ENCODE results near the gene LRRK1.

Gene LRRK1

DNA sequence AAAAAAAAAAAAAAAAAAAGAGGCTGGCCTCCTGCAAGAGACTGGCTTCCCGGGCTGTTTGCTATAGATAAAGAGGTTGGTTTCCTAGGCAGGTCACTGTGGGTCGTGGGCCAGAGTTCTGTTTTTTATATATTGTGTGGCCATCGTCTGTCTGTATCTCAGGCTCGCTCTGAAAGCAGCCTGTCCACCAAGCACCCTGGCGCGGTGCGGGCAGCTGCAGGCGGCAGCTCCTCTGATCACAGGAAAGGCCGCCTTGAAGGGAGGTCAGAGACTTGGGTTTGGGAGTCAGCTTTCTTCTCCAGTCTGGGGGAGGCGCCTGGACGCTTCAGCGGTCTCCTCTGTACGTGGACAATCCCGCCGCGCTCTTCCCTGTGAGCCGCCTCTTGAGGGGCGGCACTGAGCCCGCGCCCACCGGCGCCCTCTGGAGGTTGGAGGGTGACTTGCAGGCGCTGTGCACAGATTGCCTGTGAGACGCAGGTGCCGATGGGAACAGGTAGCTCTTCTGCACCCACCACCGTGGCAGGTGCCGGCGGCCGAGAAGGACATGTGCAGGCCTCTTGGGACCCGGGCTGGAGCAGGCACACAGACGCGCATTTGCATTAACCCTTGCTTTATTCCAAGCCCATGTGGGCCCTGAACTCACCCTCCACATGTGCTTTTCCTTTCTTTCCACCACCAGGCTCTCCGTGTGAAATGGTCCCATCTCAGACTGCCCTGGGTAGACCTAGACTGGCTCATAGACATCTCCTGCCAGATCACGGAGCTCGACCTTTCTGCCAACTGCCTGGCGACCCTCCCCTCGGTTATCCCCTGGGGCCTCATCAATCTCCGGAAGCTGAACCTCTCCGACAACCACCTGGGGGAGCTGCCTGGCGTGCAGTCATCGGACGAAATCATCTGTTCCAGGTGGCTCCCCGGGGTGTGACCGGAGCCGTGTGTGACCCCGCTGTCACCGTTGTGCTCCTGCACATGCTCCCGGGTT lies 89.3 kb downstream of the LRRK1 start:
- DNase-seq = peak; percentile 91

DNA sequence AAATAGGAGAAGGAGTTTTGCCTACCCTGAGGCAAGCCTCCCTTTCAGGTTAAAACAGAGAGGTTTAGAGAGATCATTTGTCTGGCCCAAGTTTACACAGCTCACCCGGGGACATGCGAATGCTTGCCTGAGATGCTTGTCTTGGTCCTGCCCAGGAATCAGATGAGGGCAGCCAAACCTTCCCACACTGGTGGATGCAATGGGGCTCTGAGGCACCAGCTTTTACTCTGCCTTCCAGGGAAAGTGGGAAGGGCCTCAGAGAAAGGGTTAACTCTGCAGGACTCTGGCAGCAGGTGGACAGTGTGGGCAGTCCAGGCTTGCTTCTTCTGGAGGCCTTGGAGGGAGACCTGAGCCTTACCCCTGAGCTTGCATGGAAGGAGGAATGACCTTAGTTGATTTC lies 90.0 kb downstream of the LRRK1 start:
- DNase-seq = no peak

DNA sequence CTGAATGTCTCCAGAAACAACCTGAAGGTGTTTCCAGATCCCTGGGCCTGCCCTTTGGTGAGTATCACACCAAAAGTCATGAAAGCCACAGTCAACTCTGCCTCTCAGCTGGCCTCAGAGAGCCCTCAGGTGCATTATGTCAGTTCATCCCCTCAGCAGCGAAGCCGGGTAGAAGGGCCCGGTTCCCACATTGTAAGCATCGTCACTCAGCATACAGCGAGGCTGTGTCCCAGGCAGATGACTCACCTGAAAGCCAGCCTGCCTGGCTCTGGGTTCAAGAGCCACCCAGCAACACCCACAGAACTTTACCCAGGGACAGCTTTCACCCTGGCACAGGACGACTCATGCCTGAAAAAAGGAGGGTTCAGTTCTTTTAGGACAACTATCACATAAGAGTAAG lies 91.6 kb downstream of the LRRK1 start:
- no peak for DNase-seq

DNA sequence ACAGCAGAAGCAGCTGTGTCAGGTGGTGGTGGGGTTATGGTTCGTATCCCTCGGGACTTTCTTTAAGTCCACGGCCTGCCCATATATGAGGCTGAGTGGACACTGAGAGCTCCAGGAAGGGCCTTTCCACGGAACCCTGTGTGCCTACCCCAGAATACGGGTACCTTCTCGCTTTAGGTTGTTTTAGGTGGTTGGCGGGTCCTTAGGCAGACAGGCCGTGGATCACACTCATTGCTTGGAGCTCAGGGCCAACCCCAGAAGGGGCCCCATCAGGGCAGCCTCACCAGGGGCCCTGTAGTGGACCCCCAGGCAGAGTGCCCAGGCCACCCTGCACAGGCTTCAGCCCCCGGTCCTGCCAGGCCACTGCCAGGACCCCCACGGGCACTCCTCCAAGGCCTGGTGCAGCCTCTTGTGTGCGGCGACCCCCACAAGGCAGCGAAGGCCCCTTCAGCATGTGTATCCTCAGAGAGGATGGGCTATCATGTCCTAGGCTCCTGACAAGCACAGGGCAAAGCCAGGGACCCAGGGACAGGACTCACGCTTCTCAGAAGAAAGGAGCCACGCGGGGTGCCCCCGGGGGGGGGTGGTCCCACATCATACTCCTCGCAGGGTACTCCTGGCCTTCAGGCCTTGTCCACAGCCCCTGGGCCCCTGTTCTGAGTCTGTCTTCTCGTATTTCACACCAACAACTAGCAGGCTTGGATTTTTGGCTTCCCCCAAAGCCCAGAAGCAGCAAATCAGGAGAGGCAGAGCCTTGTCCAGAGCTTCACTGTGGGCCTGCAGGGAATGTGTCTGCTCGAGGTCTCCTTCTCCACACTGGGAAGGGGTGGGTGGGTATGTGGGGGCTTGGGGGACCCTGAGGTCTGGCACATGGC lies 93.4 kb downstream of the LRRK1 start:
- DNase-seq = no peak

DNA sequence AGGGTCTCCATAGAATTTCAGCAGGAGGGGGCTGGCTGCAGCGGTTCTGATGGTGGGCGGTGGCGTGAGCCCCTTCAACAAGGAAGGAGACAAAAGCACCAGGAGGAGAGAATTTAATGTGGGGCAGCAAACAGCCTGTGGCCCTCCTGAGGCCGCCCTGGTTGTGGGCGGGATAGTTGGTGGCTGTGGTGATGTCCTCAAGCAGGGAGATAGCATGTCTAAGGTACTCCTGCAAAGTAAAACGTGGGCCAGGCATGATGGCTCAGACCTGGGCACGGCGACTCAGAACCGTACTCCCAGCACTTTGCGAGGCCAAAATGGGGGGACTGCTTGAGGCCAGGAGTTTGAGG lies 94.0 kb downstream of the LRRK1 start:
- no peak for DNase-seq

DNA sequence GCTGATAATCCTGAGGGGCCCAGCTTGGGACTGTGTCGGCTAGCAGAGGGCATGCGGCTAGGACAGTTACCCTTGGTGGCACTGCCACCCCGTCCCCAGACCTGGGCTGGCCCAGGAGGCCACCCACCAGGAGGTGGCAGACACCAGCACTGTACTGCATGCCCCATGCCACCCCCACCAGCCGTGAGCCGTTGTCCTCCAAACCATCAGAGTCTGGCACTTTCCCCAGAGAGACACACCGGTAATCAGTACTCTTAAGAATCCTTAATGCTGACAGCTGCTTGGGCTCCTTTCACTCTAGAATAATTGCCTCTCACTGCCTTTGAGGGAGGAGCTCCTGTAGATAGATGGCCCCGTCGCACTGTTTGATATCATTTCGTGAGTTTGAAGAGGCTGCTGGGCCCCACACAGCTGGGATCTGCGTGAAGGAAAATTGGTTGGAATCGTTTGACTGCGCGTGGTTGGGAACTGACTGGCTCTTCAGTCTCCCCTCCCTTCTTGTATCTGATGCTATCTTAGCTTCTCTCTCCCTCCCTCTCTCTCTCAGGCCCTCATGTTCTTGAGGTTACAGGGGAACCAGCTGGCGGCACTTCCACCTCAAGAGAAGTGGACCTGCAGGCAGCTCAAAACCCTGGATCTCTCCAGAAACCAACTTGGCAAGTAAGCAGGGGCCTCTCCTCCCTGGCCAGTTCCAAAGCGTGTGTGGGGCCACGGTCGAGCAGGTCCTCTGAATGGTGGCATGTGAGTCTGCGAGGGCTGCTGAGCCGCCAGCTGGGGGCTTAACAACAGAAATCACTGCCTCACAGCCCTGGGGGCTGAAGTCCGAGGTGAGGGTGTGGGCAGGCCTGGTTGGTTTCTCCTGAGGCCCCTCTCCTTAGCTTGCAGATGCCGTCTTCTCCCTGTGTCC lies 94.9 kb downstream of the LRRK1 start:
- no peak for DNase-seq

DNA sequence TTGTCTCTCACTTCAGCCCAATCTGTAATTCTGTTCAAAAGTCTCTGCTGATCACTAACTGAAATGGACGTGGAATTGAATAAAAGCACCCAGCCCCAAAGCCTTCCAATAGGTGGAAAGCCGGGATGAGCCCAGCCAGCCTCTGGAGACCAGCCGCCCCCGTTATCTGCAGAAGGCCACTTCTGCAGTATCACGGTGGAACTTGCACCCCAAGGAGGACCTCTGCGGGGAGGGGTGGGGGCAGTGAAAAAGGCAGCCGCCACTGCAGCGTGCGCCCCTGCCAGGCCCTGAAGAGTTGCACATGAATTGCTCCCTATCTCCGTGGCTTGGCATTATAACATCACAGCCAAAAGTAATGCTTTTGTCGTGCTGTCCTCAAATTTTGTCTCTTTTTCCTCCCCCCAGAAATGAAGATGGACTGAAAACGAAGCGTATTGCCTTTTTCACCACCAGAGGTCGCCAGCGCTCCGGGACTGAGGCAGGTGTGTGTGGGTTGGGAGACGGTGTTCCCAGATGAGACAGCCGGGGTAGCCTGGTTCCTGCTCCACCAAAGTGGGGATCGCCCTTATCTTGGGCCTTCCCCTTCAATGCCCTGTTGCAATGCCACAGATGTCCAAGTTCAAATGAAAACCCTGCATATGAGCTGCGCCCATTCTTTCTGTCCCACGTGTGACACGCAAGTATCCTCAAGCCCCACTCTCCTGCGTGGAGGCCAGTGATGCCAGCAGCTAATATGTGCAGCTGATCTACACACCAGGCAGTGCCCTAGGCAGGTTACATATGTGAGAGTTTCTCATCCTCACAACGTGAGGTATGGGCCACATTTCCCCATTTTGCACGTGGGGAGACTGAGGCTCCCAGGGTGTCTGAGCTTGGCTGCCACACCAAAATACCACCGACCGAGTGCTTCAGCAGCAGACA lies 96.0 kb downstream of the LRRK1 start:
- DNase-seq = peak; percentile 82

DNA sequence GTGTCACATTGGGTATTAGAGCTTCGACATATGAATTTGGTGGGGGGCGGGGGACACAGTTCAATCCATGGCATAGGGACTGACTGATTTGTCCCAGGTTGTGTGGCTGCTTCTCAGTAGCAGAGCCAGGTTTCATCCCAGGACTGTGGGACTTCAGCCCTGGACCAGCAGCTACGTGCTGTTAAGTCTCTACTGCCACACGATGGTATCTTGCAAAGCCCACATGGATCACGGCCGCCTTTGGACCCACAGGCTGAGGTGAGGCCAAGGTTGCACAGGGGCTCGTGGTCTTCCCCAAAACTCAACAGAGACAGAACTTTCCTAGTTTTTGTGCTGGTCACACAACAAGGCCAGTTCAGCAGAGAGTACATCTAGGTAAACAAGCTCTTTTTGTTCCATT lies 97.4 kb downstream of the LRRK1 start:
- no peak for DNase-seq

DNA sequence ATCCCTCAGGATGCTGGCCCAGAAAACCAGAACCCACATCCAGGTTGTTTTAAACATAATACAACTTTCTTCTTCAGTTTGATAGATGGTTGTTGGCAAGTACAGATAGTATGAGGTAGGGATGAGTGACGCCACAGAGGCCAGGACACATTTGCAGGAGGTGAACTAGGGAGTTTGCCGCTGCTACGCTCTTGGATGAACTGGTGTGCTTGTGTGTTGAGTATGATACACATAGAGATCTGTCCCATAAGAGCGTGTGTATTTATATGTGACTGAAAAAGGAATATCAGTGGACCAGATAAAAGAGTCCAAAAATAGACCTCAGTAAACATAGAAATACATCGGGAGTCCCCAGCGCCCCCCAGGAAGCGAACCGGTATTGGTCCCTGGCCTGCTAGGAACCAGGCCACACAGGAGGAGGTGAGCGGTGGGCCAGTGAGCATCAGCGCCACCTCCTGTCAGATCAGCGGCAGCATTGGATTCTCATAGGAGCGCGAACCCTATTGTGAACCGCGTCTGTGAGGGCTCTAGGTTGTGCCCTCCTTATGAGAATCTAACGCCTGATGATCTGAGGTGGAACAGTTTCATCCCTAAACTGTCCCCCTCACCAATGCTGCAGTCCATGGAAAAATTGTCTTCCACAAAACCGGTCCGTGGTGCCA lies 98.1 kb downstream of the LRRK1 start:
- peak; percentile 19 for DNase-seq

DNA sequence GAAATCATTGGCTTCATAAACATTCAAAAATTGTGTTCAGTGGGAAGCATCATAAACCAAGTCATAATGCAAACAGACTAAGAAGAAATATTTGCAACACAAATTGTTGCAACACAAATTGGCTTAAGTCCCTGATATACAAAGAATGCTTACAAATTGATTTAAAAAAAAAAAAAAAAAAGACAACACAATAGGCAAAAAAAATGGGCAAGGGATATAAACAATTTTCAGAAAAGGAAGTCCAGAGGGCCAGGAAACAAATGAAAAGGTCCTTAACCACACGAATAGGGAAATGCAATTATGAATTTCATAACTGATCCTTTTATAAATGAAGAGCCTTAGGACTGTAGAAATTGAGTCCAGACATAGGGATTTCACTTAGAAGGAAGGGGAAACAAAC lies 98.9 kb downstream of the LRRK1 start:
- DNase-seq = no peak

DNA sequence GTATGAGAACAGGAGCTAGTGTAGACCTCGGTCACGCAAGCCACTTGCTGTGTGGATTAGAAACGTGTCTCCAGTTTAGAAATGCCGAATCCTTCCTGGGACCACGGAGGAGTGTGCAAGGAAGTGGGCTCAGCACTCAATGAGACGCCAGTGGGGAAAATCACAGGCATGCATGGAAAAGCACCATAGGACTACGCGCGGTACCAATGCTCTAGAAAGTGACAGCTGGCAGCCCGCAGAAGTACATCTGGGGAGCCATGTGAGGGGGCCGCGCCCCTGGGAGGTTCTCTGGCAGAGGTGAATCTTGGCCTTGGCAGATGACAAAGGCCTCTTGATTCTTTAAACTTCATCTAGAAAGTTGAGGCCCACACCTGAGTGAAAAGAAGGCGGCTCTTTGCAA lies 99.3 kb downstream of the LRRK1 start:
- DNase-seq = no peak

DNA sequence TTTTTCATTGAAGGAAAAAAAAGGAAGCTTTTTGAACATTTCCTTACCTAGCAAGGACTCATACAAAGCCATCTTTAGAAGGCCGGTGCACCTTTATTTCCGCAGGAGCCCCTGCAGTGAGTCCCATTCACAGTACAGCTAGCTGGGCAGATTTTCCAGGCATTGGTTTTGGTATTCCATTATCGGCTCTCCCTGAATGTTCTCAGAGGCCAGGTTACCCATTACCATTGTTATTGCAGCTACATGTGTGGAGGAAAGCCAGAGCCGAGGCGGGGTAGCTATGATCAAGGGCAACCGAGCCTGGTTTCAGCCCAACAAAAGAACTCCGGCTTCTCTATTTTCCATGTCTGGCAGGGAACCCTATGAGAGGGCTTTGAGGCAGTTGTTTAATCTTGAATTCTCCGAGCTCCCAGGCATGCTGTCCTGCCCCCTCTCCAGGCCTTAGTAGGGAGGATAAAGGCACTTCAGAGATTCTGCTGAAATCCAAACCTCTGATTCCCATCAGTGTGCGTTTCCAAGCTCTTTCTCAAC lies 100.3 kb downstream of the LRRK1 start:
- DNase-seq = no peak

DNA sequence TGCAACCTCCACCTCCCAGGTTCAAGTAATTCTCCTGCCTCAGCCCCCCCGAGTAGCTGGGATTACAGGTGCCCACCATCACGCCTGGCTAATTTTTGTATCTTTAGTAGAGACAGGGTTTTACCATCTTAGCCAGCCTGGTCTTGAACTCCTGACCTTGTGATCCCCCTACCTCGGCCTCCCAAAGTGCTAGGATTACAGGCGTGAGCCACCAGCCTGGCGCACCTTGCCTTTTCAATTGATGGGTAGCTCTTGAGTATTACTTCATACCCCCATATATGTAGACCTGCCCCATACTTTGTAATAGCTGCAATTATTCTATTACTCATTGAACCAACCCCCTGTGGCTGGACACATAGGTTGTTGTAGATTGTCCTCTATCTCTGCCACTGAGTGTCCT lies 101.3 kb downstream of the LRRK1 start:
- no peak for DNase-seq

DNA sequence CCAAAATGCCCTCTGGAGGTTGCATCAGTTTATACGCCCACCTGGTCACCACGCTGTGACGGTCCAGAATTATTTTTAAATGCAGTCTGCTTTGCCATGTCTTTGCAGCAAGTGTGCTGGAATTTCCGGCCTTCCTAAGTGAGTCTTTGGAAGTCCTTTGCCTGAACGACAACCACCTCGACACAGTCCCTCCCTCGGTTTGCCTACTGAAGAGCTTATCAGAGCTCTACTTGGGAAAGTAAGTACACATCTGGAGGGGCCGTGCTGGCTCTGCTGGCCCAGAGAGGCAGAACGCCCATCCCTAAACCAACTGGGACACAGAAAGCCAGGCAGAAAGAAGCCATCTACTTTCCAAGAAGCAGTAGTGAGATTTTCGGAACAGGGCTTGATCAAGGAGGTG lies 101.8 kb downstream of the LRRK1 start:
- DNase-seq = no peak

DNA sequence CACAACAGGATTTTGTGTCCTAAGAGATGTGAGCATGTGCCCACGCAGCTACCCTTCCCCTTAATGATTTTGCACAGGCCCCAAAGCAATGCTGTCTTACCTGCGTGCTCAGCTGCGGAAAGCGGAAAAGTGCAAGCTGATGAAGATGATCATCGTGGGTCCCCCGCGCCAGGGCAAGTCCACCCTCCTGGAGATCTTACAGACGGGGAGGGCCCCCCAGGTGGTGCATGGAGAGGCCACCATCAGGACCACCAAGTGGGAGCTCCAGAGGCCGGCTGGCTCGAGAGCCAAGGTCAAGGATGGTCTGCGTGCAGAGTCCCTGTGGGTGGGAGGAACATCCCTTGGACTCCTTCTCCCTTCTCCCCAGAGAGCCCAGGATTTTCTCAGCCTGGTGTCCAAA lies 103.1 kb downstream of the LRRK1 start:
- no peak for DNase-seq

DNA sequence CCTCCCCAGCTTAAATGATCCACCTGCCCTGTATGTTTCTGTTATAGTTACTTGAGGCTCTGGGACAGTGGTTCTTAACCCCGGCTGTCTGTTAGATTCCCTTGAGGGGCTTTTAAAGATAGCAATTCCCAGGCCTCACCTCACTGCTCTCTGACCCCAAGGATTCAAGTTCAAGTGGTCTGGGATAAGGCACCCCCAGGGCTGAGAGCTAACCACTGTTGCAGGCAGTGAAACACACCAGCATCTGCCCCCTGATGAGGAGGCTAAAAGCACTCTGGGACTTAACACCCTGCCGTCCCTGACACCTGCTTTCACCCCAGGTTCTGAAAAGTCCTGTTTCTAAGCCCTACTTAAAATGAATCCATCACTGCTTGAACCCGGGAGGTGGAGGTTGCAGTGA lies 103.7 kb downstream of the LRRK1 start:
- DNase-seq = no peak

DNA sequence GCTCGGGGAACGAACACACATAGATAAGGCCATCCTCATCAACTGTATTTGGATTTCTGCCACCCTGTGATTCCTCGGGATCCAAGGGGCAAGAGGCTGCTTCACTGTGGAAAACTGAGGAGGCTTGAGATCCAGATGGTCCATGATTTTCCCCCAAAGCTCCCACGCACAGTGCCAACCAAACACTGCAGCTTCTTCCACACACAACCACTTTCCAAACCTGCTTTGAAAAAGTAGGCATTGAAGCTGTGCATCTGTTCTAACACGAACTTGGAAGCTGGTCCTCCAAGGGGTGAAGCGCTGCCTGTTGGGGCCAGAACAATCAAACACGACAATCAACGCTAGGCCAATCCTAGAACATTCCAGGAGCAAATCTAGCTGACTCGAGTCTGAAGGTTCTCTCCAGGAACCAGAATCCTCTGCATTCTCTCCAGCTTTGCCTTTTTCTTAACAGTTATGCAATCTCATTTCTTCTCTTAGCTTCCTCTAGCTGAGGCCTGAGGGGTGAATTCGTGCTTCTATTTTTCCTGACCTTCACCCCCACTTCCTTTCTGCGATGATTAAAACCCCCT lies 104.4 kb downstream of the LRRK1 start:
- DNase-seq = no peak

DNA sequence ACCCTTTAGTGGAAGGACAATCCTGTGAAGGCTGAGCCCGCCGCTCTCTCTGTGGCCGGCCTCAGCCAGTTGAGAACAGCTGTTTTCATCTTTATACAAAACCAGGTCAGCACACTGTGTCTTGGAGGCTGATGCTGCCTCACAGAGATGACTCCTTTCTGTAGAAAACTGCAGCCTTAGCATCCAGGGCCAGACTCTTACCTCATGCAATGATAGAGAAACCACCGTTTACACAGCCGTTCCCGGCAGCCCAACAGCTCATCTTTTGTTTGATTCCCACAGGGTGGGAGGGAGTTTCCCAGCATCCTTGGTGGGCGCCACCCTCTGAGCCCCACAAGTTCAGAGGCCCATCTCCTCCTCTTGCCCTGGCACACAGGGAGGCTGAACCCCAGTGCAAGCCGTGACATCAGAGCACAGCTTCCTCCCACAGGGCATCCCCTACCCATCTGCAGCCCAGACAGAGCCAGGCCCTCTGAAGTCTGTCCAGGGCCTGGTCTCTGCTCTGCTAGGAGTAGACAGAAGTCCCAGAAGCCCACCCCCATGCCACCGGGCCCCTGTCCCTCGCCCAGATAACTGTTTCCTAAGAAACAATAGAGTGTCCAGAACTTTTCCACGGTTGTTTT lies 105.0 kb downstream of the LRRK1 start:
- no peak for DNase-seq

DNA sequence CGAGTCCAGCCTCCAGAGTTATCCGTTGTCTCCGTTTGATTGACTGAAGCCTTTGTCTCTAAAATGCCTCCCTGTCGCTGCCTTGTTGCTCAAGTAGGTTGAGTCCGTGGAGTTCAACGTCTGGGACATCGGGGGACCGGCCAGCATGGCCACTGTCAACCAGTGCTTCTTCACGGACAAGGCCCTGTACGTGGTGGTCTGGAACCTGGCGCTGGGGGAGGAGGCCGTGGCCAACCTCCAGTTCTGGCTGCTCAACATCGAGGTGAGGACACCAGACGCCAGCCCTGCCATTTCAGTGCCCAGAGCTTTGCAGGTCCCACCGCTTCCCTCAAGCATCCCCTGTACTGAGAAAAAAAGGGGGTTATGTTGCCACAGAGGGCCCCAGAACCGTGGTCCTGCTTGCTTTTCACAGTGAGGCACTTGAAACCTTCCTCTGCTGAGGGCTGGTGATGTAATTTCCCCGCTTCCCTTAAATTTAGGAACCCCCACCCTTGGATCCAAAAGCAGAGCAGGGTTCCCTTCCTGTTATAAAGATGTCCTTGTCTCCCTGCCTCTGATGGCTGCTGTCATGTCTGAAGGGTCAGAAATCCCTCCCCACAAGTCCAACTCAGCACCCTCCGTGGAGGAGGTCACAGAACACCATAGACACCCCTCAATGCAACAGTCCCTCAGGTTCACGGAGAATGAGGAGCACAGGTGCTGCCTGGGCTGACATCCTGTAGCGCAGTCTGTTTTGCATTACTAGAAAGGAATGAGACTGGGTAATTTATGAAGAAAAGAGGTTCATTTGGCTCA lies 105.7 kb downstream of the LRRK1 start:
- DNase-seq = no peak

Measured in activated CD4-positive, alpha-beta T cell treated with anti-CD3 and anti-CD28 coated beads for 48 hours (primary cell).